Activated naive CD8-positive, alpha-beta T cell treated with anti-CD3 and anti-CD28 coated beads for 36 hours (primary cell): ENCODE measurements around the gene TMEM63B. TPM values are rescaled to one million over a fixed set of nuclear protein-coding genes. Genes with fewer than 3 reads are reported as not detected.
A peak's percentile ranks its signal among the peaks of the same experiment; 100 is the strongest.
"Not testable (repeated sequence)": the region's sequence is repeated elsewhere in the genome, so short reads cannot be mapped to it uniquely, and the experiment has no call there.

Experiments
- DNase-seq: peaks from one replicate; pipeline ENCODE4 v3.0.0; 2021
- H3K27ac Mint-ChIP-seq: one replicate; pipeline ENCODE4 v1.8.0; 2022; ENCODE audit warnings: mild to moderate bottlenecking, moderate library complexity, mixed read lengths
- H3K27me3 Mint-ChIP-seq: one replicate; pipeline ENCODE4 v1.8.0; 2022; ENCODE audit warnings: mild to moderate bottlenecking, mixed read lengths
- H3K36me3 Mint-ChIP-seq: one replicate; pipeline ENCODE4 v1.8.0; 2021; ENCODE audit warnings: mild to moderate bottlenecking, mixed read lengths
- H3K4me1 Mint-ChIP-seq: one replicate; pipeline ENCODE4 v1.8.0; 2021; ENCODE audit warnings: mixed read lengths
- H3K4me3 Mint-ChIP-seq: one replicate; pipeline ENCODE4 v1.8.0; 2022; ENCODE audit warnings: mild to moderate bottlenecking, moderate library complexity, mixed read lengths
- H3K9me3 Mint-ChIP-seq: one replicate; pipeline ENCODE4 v1.8.0; 2022; ENCODE audit warnings: mixed read lengths
- total RNA-seq, 2 experiments: library from RNA; stranded (reverse); gene quantifications; one replicate each; pipeline ENCODE4 v1.2.3, GENCODE V29; 2021

TMEM63B gene
- total RNA-seq, 2 experiments from 2014 or later, result 11.7 to 12.1 TPM

DNA sequence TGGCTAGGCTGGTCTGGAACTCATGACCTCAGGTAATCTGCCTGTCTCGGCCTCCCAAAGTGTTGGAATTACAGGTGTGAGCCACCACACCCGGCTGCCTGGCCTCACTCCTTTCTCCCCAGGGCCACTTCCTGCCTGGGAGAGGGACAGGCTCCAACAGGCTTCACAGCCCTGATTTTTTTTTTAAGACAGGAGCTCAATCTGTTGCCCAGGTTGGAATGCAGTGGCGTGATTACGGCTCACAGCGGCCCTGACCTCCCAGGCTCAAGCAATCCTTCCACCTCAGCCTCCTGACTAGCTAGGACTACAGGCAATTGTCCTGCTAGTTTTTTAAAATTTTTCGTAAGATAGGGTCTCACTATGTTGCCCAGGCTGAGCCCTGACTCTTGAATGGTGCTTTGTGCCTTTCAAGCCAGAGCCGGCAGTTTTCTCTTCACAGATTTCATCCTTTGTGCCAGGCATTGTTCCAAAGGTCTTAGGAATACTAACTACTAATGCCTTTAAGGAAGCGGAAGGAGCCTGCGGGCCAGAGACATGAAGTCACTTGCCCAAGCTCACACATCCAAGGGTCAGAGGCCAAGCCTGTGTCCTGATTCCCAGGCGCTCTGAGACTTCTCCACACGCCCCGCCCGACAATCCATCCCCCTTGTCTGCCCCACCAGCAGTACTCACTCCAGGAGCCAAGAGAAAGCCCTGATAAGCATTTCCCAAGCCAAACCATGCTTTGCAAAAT lies 50.5 kb downstream of the TMEM63B start:
- H3K27me3 Mint-ChIP-seq, result peaks cover under 1% of the 10 kb centered on the region
- no peak overlapping the region for H3K4me3 Mint-ChIP-seq
- DNase-seq, result no peak
- H3K9me3 Mint-ChIP-seq, result no peaks in the 10 kb centered on the region
- no peak overlapping the region for H3K27ac Mint-ChIP-seq
- H3K36me3 Mint-ChIP-seq, result no peaks in the 10 kb centered on the region
- peaks cover 16% of the 10 kb centered on the region for H3K4me1 Mint-ChIP-seq

DNA sequence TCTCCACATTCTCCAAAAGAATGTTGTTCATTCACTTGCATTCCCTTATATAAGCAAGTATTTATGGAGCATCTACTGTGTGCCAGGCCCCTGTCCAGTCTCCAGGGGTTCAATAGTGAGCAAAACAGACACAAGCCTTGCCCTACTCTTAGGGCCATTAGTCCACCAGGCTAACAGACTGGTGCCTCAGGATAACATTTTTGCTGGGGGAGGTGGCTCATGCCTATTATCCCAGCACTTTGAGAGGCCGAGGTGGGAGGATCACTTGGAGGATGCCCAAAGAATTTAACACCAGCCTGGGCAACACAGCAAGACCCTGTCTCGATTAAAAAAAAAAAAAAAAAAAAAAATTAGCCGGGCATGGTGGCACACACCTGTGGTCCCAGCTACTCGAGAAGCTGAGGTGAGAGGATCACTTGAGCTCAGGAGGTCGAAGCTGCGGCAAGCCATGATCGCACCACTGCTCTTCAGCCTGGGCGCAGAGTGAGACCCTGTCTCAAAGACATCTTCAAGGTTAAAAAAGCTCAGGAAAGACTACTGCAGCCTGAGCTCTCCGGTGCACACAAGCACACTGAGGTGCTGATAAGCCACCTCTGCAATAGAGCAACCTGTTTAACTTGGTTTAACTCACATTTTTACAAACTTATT lies 51.2 kb downstream of the TMEM63B start:
- Mint-ChIP-seq H3K4me1 (peaks cover 16% of the 10 kb centered on the region), H3K9me3 (no peaks in the 10 kb centered on the region), H3K27ac (no peak overlapping the region), H3K4me3 (no peak overlapping the region), H3K36me3 (no peaks in the 10 kb centered on the region), H3K27me3 (no peaks in the 10 kb centered on the region)
- DNase-seq, result no peak

DNA sequence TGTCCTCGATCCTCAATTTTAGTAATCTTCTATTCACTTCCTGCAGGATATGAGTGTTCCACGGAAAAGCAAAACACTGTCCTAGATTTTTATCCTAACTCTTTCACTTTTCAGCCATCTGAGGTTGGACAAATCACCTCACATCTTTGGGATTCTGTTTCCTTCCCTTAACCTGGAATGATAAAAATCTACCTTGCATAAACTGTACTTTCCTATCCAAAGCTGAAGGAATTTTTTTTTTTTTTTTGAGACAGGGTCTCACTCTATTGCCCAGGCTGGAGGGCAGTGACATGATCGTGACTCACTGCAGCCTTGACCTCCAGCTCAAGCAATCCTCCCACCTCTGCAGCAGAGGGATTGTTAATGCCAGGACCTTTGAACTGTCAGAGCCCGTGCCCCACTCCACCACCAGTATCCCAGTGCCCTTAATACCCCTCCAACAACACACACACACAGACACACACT lies 51.8 kb downstream of the TMEM63B start:
- Mint-ChIP-seq H3K27ac (no peak overlapping the region), H3K27me3 (no peaks in the 10 kb centered on the region), H3K36me3 (no peaks in the 10 kb centered on the region), H3K4me1 (peaks cover 16% of the 10 kb centered on the region), H3K4me3 (no peak overlapping the region), H3K9me3 (no peaks in the 10 kb centered on the region)
- DNase-seq, result no peak

DNA sequence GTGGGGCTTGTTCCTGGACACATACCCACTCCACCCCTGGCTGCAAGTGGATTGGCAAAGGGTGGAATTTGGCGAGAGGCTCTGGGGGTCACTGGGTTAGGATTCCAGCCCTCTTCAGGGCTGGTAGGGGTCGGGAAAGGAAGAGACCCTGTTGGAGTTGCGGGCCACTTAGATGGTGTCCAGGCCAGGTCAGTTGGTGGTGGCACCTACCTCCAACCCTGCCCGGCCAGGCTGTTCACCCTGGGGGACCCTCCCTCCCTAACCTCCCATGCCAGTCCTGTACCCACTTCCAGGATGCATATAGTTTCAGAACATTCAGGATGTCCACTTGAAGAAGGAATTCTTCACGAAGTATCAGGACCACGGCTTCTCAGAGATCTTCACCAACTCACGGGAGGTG lies 52.3 kb downstream of the TMEM63B start:
- Mint-ChIP-seq H3K27me3 (no peaks in the 10 kb centered on the region), H3K27ac (no peak overlapping the region)

DNA sequence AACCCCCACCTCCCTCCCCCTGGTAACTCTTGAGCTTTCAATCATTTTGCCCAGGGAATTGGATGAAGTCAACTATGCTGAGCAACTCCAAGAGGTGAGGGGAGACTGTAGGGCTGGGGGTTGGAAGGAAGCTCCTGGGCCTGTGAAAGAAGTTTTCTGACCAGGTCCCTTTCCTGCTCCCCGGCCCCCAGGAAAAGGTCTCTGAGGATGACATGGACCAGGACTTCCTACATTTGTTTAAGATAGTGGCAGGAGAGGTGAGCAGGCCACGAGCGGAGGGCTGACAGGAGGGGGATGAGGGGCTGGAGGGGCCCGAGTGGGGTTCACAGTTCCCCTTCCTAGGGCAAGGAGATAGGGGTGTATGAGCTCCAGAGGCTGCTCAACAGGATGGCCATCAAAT lies 53.1 kb downstream of the TMEM63B start:
- DNase-seq, result no peak
- Mint-ChIP-seq H3K4me1 (peaks cover 18% of the 10 kb centered on the region), H3K27ac (no peak overlapping the region), H3K36me3 (no peaks in the 10 kb centered on the region), H3K4me3 (no peak overlapping the region), H3K27me3 (no peaks in the 10 kb centered on the region), H3K9me3 (no peaks in the 10 kb centered on the region)

More for the DNA sequence above, 52.3 kb downstream of the TMEM63B start:
- Mint-ChIP-seq H3K4me3 (no peak overlapping the region), H3K4me1 (peaks cover 16% of the 10 kb centered on the region), H3K36me3 (no peaks in the 10 kb centered on the region), H3K9me3 (no peaks in the 10 kb centered on the region)
- no peak for DNase-seq

DNA sequence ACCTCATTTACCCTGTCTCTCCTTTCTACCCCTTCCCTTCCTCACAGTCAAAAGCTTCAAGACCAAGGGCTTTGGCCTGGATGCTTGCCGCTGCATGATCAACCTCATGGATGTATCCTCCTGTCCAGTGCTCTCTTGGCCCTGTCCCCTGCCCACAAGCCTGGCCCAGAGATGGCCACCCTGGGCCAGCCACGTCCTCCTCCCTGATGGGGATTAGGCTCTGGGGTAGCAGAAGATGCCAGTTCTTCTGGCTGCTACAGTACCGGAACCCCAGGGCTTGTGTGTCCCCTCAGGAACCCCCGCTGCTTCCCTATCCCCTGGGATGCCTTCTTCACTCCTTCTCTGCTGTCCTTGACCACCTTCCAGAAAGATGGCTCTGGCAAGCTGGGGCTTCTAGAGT lies 53.5 kb downstream of the TMEM63B start:
- H3K27ac Mint-ChIP-seq, result no peak overlapping the region
- H3K27me3 Mint-ChIP-seq, result no peaks in the 10 kb centered on the region
- H3K9me3 Mint-ChIP-seq, result no peaks in the 10 kb centered on the region
- no peak overlapping the region for H3K4me3 Mint-ChIP-seq
- no peaks in the 10 kb centered on the region for H3K36me3 Mint-ChIP-seq
- no peak for DNase-seq
- peaks cover 20% of the 10 kb centered on the region for H3K4me1 Mint-ChIP-seq

DNA sequence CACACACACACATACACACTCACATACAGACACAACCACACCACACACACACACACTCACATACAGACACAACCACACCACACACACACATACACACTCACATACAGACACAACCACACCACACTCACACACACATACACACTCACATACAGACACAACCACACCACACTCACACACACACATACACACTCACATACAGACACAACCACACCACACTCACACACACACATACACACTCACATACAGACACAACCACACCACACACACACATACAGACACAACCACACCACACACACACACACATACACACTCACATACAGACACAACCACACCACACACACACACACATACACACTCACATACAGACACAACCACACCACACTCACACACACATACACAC lies 54.4 kb downstream of the TMEM63B start:
- not testable (repeated sequence) for H3K27ac Mint-ChIP-seq, H3K4me3 Mint-ChIP-seq, DNase-seq, H3K36me3 Mint-ChIP-seq, H3K9me3 Mint-ChIP-seq, H3K27me3 Mint-ChIP-seq
- H3K4me1 Mint-ChIP-seq, result peaks cover 17% of the 10 kb centered on the region

DNA sequence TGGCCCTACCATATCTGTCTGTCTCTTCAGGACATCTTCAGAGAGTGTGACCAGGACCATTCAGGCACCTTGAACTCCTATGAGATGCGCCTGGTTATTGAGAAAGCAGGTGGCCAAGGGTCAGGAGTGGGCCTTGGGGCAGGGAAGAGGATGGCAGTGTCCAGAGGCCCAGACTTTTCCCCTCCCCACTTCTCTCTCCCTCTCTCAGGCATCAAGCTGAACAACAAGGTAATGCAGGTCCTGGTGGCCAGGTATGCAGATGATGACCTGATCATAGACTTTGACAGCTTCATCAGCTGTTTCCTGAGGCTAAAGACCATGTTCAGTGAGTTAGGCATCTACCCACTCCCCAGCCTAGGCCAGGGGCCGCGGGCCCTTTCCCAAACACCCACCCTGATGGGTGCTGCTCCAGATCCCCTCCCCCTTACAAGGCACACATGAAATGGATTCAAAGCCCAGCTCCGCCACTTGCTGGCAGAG lies 55.6 kb downstream of the TMEM63B start:
- H3K36me3 Mint-ChIP-seq, result no peaks in the 10 kb centered on the region
- no peaks in the 10 kb centered on the region for H3K27me3 Mint-ChIP-seq
- H3K9me3 Mint-ChIP-seq, result no peaks in the 10 kb centered on the region
- no peak overlapping the region for H3K27ac Mint-ChIP-seq
- H3K4me1 Mint-ChIP-seq, result peaks cover 9% of the 10 kb centered on the region
- DNase-seq, result no peak
- H3K4me3 Mint-ChIP-seq, result no peak overlapping the region

DNA sequence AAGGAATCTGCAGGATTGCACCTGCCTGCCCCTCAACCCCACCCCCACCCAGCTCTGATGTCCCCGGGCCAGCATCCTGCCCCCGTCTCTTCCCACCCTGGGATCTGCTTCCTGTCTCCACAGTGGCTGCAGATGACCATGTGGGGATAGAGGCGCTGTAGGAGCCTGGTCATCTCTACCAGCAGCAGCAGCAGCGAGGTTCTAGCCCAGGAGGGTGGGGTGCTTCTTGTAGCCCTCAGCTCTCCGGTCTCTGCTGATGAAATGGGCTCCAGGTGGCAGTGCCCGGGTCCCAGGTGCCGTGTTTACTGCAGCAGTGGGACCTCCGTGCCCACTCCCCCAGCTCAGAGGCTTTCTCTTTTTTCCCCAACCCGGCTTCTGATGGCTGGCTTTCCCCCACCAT lies 56.4 kb downstream of the TMEM63B start:
- no peaks in the 10 kb centered on the region for H3K36me3 Mint-ChIP-seq
- no peaks in the 10 kb centered on the region for H3K9me3 Mint-ChIP-seq
- peaks cover 9% of the 10 kb centered on the region for H3K4me1 Mint-ChIP-seq
- H3K4me3 Mint-ChIP-seq, result no peak overlapping the region
- DNase-seq, result no peak
- no peaks in the 10 kb centered on the region for H3K27me3 Mint-ChIP-seq
- H3K27ac Mint-ChIP-seq, result no peak overlapping the region

DNA sequence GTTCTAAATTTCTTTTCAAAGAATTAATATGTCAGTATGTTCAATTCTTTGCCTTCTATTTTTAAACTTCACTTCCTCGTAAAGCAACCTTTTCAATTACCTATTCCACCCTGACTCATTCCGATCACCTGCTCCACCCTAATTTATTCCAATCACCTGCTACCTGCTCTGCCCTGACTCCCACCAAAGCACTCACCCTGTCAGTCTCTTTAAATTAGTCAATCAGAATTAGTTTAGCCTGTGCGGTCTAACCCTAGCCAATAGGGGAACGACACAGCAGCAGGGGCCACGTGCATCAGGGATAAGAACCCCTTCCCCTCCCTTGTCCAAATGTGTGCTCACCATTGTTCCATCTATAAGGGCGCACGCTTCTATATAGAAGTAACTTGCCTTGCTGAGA lies 58.0 kb downstream of the TMEM63B start:
- H3K27ac Mint-ChIP-seq, H3K27me3 Mint-ChIP-seq: not testable (repeated sequence)

DNA sequence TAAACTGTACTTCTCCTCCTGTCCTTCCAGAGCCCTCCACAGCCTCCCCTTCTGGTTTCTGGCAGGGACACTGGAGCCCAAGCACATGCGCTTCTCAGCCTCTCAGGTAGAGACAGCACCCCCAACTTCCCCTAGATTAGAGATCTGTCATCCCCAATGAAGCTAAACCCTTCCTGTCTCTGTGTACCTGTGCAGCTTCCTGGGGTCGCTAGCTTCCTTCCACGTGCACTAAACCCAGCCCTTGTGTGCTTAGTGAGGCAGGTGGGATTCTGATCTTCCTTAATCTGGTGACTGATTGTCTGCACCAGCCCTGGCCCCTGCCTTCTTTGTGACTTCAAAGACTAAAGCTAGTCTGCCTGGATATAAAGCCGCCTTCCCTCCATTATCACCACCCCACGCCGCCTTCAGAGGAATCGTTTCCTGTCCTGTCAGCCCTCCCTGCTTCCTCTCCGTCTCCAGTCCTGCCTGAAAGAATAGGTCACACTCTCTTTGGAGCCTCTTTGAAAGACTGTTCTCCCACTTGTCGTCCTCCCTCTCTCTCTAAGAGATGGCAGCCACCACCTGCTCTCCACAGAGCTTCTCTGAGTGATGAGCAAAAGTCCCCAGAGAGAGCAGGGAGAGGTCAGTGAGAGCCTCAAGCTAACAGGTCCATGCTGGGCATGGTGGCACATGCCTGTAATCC lies 58.7 kb downstream of the TMEM63B start:
- H3K36me3 Mint-ChIP-seq, result no peaks in the 10 kb centered on the region
- H3K27me3 Mint-ChIP-seq, result no peaks in the 10 kb centered on the region
- no peak for DNase-seq
- H3K9me3 Mint-ChIP-seq, result no peaks in the 10 kb centered on the region
- H3K4me3 Mint-ChIP-seq, result peak overlapping the region; percentile 8
- H3K27ac Mint-ChIP-seq, result peak overlapping the region; percentile 1
- peaks cover 9% of the 10 kb centered on the region for H3K4me1 Mint-ChIP-seq

More for the DNA sequence above, 58.0 kb downstream of the TMEM63B start:
- H3K4me1 Mint-ChIP-seq, H3K36me3 Mint-ChIP-seq, DNase-seq, H3K9me3 Mint-ChIP-seq, H3K4me3 Mint-ChIP-seq: not testable (repeated sequence)

DNA sequence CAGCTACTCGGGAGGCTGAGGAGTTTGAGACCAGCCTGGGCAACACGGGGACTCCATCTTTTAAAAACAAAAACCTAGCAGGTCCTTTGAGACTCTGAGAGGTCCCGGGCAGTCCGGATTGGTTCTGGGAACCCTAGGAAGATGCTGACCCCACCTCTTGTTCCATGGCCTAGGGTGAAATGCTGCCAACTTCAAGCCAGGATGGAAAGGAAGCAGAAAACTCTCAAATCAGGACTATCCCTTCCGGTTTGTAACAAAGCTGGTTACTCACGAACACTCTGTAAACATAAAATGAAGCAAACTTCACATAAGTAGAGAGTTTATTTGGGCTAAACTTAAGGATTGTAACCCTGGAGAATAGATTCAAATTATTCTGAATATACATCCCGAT lies 59.3 kb downstream of the TMEM63B start:
- no peak for DNase-seq
- H3K27me3 Mint-ChIP-seq, result no peaks in the 10 kb centered on the region
- no peak overlapping the region for H3K27ac Mint-ChIP-seq
- H3K36me3 Mint-ChIP-seq, result no peaks in the 10 kb centered on the region
- no peak overlapping the region for H3K4me3 Mint-ChIP-seq
- H3K4me1 Mint-ChIP-seq, result peaks cover 9% of the 10 kb centered on the region
- no peaks in the 10 kb centered on the region for H3K9me3 Mint-ChIP-seq

DNA sequence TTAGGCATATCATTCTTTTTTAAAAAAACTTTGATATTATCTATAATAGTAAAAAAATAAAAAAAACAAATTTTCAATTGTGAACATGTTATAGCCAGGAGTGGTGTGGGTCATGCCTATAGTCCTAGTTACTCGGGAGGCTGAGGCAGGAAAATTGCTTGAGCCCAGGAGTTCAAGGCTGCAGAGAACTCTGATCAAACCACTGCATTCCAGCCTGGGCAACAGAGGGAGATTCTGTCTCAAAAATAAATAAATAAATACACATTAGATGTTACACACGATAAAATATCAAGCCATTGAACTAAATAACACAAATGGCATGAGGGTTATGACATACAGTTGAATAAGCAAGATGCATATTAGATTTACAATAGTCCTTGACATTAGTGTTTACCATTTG lies 61.5 kb downstream of the TMEM63B start:
- Mint-ChIP-seq H3K9me3 (no peaks in the 10 kb centered on the region), H3K36me3 (no peaks in the 10 kb centered on the region), H3K4me3 (no peak overlapping the region), H3K27me3 (no peaks in the 10 kb centered on the region), H3K27ac (no peak overlapping the region), H3K4me1 (peaks cover 11% of the 10 kb centered on the region)
- no peak for DNase-seq

DNA sequence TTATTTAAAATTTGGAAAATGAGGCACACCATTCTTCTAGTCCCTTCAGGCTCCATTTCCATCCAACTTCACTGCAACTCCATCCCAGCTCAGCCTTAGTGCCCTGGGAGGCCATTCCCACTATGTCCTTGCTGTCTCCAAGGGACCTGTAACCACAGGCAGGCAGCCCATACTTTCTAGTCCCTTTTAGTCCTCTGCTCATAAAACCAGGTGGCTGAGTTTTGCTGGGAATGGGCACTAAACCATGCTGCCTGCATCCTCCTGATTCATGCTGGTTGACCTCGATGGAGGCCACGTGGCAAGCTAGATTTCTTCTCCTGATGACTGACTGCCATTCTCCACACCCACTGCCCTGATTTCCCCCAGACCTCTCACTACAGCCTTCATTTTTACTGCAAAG lies 61.9 kb downstream of the TMEM63B start:
- H3K4me1 Mint-ChIP-seq, result peaks cover 11% of the 10 kb centered on the region
- no peaks in the 10 kb centered on the region for H3K36me3 Mint-ChIP-seq
- H3K27me3 Mint-ChIP-seq, result no peaks in the 10 kb centered on the region
- no peak overlapping the region for H3K4me3 Mint-ChIP-seq
- no peaks in the 10 kb centered on the region for H3K9me3 Mint-ChIP-seq
- no peak overlapping the region for H3K27ac Mint-ChIP-seq
- DNase-seq, result no peak

DNA sequence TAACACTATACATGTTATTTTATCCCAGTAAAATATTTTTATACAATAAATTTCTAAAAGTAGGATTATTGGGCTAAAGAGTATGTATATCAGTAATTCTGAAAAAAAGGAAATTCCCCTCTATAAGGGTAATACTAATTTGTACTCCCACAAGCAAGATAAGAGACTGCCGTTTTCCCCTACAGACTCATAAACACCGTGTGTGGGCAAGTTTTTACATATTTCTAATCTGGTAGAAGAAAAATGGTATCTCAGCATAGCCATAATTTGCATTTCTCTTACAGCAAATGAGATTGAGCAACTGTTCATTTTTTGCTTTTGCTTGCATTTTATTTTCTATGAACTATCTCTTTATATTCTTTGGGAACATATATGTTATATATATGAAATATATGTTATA lies 63.4 kb downstream of the TMEM63B start:
- no peak for DNase-seq
- Mint-ChIP-seq H3K4me3 (no peak overlapping the region), H3K27me3 (no peaks in the 10 kb centered on the region), H3K4me1 (peaks cover 9% of the 10 kb centered on the region), H3K9me3 (no peaks in the 10 kb centered on the region), H3K36me3 (no peaks in the 10 kb centered on the region), H3K27ac (no peak overlapping the region)
